ENCODE results near the gene RAX. TPM values are rescaled to one million over a fixed set of nuclear protein-coding genes. Genes with fewer than 3 reads are reported as not detected.

Gene RAX
- total and polyA plus RNA-seq, 7 donors: not detected

GRCh38 chr18:59308248-59308937 is 35.1 kb upstream of the RAX start:
- Histone ChIP-seq H3K4me1 (peaks cover 0 to 10% (median 9%) of the 10 kb centered on the region in 4 donors), H3K9me3 (no peaks in the 10 kb centered on the region), H3K27me3 (peaks cover 0 to 30% (median 0%) of the 10 kb centered on the region in 3 donors), H3K27ac (no peak overlapping the region), H3K4me3 (peak overlapping the region in 3 of 4 donors; percentile 23 to 32 (median 27)), H3K36me3 (no peaks in the 10 kb centered on the region)
- DNase-seq: peak; percentile 83
- intact Hi-C loops (cut with DNase I): loop anchor here (2.0 kb wide), 2 partner anchors 94 to 514 kb away; no protein-coding TSS in a partner anchor
- WGBS, 2 donors: 3 to 4% methylated on average over 46 of the region's 46 CpGs
- no peak for TF ChIP-seq POLR2AphosphoS5 (IDR thresholded peaks at IDR 0.05)
- peak; percentile 43 to 75 (median 61) for TF ChIP-seq CTCF (IDR thresholded peaks at IDR 0.05)
- TF ChIP-seq EP300 (IDR thresholded peaks at IDR 0.05): no peak
- TF ChIP-seq POLR2A (IDR thresholded peaks at IDR 0.05): no peak

DNA sequence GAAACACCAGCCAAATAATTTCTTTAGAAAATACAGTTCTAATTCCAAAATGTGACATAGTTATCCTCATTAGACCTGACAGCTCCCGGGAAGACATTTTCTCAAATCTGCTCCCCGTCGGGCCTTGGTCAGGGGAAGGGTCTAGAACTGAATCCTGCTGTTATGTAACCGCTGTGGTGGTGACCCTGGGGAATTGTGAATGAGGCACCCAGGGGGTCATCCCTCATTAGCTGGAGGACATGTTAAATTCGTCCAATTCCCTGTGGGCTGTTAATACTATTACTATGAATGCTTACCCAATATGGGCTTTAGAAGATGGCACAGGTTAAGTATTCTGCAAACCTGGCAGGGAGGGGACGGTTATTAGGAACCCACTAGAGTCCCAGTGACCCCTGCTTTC is 33.4 kb upstream of the RAX start:
- no peak overlapping the region for H3K27ac ChIP-seq
- TF ChIP-seq POLR2A (IDR thresholded peaks at IDR 0.05) (no peak), EP300 (IDR thresholded peaks at IDR 0.05) (no peak), POLR2AphosphoS5 (IDR thresholded peaks at IDR 0.05) (no peak), CTCF (IDR thresholded peaks at IDR 0.05) (no peak)
- no peaks in the 10 kb centered on the region for H3K36me3 ChIP-seq
- H3K4me1 ChIP-seq: peaks cover 0 to 10% (median 9%) of the 10 kb centered on the region in 4 donors
- H3K27me3 ChIP-seq: peaks cover 0 to 27% (median 0%) of the 10 kb centered on the region in 3 donors
- H3K4me3 ChIP-seq: no peak overlapping the region
- intact Hi-C loops (cut with DNase I): no loop called here
- H3K9me3 ChIP-seq: no peaks in the 10 kb centered on the region
- no peak for DNase-seq
- WGBS, 2 donors: 81 to 85% methylated on average over 6 of the region's 6 CpGs

DNA sequence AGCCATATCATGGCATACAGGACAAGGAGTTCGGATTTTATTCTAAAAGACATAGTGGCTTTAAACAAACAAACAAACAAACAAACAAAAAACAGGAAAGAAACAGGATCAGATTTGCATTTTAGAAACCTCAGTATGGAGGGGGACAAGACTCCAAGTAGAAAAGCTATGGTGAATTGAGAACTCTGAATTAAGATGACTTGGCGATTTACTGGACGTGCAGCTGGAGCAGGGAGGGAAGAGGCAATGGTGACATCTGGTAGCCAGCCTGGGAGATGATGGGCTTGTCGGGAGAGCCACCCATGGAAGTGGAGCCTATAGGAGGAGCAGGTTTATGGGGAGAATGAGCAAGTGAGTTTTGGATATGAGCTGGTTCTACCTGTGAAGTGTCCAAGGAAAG is 32.0 kb upstream of the RAX start:
- H3K4me3 ChIP-seq: no peak overlapping the region
- WGBS, 2 donors: 65 to 70% methylated on average over 4 of the region's 4 CpGs
- intact Hi-C loops (cut with DNase I): no loop called here

DNA sequence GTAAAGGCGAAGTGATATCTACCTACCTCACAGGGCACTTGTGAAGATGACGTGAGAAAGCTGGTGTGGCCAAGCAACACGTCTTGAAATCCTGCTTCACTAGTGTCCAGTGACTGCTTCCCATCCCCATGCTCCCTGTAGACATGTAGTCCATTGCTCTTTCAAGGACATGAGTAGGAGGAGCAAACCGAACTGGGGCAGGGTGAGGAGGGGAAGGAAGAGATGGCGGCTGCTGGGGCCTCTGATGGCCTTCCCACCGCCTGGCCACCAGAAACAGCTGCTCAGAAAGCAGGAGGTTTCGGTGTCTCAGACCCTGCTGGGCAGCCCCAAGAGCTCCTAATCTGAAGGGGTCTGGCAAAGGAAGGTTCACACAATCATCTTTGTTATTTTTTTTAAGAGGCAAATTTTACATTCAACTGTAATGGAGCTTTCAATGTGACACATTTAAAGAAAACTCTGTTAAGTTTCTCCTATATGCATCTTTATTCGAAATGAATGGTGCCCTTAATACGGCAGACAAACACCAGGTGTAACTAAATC is 30.5 kb upstream of the RAX start:
- peaks cover 0 to 6% (median 4%) of the 10 kb centered on the region in 4 donors for H3K4me1 ChIP-seq
- WGBS, 2 donors: 76 to 82% methylated on average over 9 of the region's 9 CpGs
- TF ChIP-seq POLR2A (IDR thresholded peaks at IDR 0.05): no peak
- intact Hi-C loops (cut with DNase I): no loop called here
- no peak overlapping the region for H3K27ac ChIP-seq
- H3K9me3 ChIP-seq: no peaks in the 10 kb centered on the region
- no peaks in the 10 kb centered on the region for H3K36me3 ChIP-seq
- DNase-seq: no peak
- H3K27me3 ChIP-seq: peaks cover 0 to 18% (median 0%) of the 10 kb centered on the region in 3 donors
- no peak overlapping the region for H3K4me3 ChIP-seq

More for the DNA sequence above, 32.0 kb upstream of the RAX start:
- Histone ChIP-seq H3K9me3 (no peaks in the 10 kb centered on the region), H3K4me1 (peaks cover 0 to 10% (median 9%) of the 10 kb centered on the region in 4 donors), H3K27ac (no peak overlapping the region), H3K27me3 (peaks cover 0 to 27% (median 0%) of the 10 kb centered on the region in 3 donors), H3K36me3 (no peaks in the 10 kb centered on the region)
- TF ChIP-seq CTCF (IDR thresholded peaks at IDR 0.05): no peak
- TF ChIP-seq POLR2AphosphoS5 (IDR thresholded peaks at IDR 0.05): no peak
- TF ChIP-seq POLR2A (IDR thresholded peaks at IDR 0.05): no peak
- no peak for DNase-seq

DNA sequence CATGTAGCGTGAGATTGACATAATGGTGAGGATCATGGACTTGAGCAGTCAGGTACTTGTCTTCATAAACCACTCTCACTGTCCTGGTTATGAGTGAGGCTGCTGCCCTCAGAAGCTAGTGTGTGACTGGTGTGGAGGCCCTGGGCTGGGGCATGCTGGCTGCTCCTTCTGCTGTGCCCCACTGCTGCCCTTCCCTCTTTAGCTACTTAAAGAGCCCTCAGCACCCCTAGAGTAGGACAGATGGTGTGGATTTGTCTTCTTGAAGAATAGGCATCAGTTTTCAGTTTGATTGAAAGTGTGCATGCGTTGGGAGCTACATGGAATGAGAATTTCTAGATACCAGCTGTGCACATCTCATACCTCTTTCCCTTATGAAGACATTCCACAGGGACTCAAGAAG is 29.8 kb upstream of the RAX start:
- Histone ChIP-seq H3K36me3 (no peaks in the 10 kb centered on the region), H3K27me3 (peaks cover 0 to 16% (median 0%) of the 10 kb centered on the region in 3 donors), H3K4me3 (no peak overlapping the region), H3K9me3 (no peaks in the 10 kb centered on the region), H3K4me1 (peaks cover 0 to under 1% (median under 1%) of the 10 kb centered on the region in 4 donors), H3K27ac (no peak overlapping the region)
- WGBS, 2 donors: 85 to 90% methylated on average over 2 of the region's 2 CpGs
- intact Hi-C loops (cut with DNase I): no loop called here
- DNase-seq: no peak
- TF ChIP-seq EP300 (IDR thresholded peaks at IDR 0.05): no peak
- TF ChIP-seq CTCF (IDR thresholded peaks at IDR 0.05): no peak
- no peak for TF ChIP-seq POLR2AphosphoS5 (IDR thresholded peaks at IDR 0.05)
- no peak for TF ChIP-seq POLR2A (IDR thresholded peaks at IDR 0.05)

Measured in sigmoid colon (tissue), 7 donors.